GM12864 (cell line): ENCODE measurements around the gene BCS1L.
A peak's percentile ranks its signal among the peaks of the same experiment; 100 is the strongest.

ENCODE experiments used
- DNase-seq: peaks from one replicate; pipeline ENCODE4 v3.0.0-alpha.2; 2011; ENCODE audit warnings: low read depth
- H3K4me3 ChIP-seq: 2 replicates; pipeline ENCODE4 v1.5.1; 2011; ENCODE audit warnings: mild to moderate bottlenecking, low read depth, low read length, control low read depth
- CTCF ChIP-seq: IDR thresholded peaks from 2 replicates; pipeline ENCODE4 v1.5.1; 2011; ENCODE audit warnings: low read depth, mild to moderate bottlenecking, moderate library complexity, low read length, control low read depth, inconsistent platforms; ENCODE audit errors: missing control alignments

Gene BCS1L

GRCh38 chr2:218698885-218699284 is 39.4 kb downstream of the BCS1L start:
- TF ChIP-seq CTCF = no peak
- H3K4me3 ChIP-seq = no peak overlapping the region
- no peak for DNase-seq

- no peak overlapping the region for H3K4me3 ChIP-seq
- no peak for TF ChIP-seq CTCF
- no peak for DNase-seq
Observed at GRCh38 chr2:218701806-218702205, 42.3 kb downstream of the BCS1L start.

- no peak overlapping the region for H3K4me3 ChIP-seq
- no peak for DNase-seq
- no peak for TF ChIP-seq CTCF
Observed at GRCh38 chr2:218703341-218703740, 43.9 kb downstream of the BCS1L start.

GRCh38 chr2:218708086-218708485 is 48.6 kb downstream of the BCS1L start:
- peak; percentile 88 for DNase-seq
- H3K4me3 ChIP-seq = no peak overlapping the region
- TF ChIP-seq CTCF = no peak

- H3K4me3 ChIP-seq = no peak overlapping the region
- DNase-seq = no peak
- TF ChIP-seq CTCF = no peak
Observed at GRCh38 chr2:218709908-218710307, 50.4 kb downstream of the BCS1L start.

GRCh38 chr2:218710334-218710686 is 50.8 kb downstream of the BCS1L start:
- H3K4me3 ChIP-seq = no peak overlapping the region
- DNase-seq = no peak
- no peak for TF ChIP-seq CTCF

- H3K4me3 ChIP-seq = peak within 1 kb of the TSS; percentile 67
- TF ChIP-seq CTCF = peak; percentile 78
- peak; percentile 87 for DNase-seq
Observed at GRCh38 chr2:218710687-218711549, 51.4 kb downstream of the BCS1L start, which contains the start of gene TTLL4. Gene TTLL4 (plus strand): TSS chr2:218710835. CDS start chr2:218737677, 26,842 bp downstream.
